GM21360 (cell line): ENCODE measurements around the gene ROBO3.

Source experiments
- ATAC-seq: cut with Tn5 transposase; IDR thresholded peaks from one replicate; pipeline ENCODE4 v1.9.1; 2021; ENCODE audit warnings: mild to moderate bottlenecking, moderate library complexity; ENCODE audit not compliant: unreplicated experiment

Gene ROBO3

DNA sequence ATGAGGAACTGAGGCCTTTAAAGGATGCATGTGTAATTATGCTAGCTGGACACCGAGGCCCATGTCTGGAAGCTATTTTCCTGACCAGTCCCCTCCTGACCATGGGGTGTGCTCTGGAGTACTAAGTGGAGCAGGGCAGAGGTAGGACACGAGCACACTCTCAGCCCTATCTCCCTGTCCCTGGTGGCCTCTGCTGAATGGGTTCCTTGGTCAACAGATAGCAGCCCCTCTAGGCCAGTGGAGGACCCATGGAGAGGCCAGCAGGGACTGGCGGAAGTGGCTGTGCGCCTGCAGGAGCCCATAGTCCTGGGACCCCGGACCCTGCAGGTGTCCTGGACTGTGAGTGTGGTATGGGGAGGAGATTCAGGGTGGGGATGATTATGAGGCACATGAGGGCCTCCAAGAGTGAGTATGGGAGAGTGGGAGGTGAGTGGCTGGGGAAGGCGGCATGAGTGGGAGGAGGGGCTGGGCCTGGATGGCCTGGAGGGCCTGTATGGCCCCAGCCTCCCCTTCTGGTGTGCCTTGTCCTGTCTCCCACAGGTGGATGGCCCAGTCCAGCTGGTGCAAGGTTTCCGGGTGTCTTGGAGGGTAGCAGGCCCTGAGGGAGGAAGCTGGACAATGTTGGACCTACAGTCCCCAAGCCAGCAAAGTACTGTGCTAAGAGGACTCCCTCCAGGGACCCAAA lies 9.5 kb downstream of the ROBO3 start:
- ATAC-seq, result no peak

DNA sequence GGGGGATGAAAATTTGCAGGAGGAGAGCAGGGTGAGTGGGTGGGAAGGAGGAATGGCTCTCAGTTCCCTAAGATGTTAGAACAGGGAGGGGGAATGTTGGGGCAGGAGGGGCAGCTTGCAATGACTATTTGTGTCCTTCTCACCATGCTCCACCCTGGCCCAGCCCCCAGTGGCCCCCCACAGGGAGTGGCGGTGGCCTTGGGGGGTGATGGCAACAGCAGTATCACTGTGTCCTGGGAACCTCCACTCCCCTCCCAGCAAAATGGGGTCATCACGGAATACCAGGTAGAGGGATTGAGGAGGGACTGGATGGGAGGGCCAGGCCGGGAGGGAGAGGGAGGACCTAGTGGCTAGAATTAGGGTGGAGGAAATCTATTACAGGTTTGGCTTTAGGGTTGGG lies 10.2 kb downstream of the ROBO3 start:
- ATAC-seq, result no peak

DNA sequence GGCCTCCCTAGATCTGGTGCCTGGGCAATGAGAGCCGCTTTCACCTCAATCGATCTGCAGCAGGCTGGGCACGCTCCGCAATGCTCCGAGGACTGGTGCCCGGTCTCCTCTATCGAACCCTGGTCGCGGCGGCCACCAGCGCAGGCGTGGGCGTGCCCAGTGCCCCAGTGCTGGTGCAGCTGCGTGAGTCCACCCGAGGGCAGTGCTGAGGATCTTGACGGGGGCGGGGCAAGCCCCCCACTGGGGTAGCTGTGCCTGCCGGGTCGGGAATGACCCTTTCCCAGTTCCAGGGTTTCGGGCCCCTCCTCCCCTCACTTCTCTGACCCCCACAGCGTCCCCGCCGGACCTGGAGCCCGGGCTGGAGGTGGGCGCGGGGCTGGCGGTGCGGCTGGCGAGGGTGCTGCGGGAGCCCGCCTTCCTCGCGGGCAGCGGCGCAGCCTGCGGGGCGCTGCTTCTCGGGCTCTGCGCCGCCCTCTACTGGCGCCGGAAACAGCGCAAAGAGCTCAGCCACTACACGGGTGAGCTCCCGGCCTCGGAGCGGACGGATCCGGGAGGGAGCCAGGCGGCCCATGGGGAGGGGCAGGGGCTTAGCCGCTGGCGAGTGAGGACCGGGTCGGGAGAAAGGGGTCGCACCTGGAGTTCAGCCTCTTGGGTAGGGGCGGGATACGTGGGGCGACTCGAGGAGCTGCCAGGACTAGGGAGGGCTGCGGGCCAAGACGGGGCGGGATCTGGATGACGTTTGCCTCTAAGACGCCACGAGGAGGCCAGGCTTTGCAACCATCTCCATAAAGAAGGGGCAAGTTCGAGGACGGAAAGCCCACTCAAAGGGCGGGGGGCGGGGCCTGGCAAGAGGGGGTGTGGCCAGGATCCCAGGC lies 10.9 kb downstream of the ROBO3 start:
- peak; percentile 94 for ATAC-seq

DNA sequence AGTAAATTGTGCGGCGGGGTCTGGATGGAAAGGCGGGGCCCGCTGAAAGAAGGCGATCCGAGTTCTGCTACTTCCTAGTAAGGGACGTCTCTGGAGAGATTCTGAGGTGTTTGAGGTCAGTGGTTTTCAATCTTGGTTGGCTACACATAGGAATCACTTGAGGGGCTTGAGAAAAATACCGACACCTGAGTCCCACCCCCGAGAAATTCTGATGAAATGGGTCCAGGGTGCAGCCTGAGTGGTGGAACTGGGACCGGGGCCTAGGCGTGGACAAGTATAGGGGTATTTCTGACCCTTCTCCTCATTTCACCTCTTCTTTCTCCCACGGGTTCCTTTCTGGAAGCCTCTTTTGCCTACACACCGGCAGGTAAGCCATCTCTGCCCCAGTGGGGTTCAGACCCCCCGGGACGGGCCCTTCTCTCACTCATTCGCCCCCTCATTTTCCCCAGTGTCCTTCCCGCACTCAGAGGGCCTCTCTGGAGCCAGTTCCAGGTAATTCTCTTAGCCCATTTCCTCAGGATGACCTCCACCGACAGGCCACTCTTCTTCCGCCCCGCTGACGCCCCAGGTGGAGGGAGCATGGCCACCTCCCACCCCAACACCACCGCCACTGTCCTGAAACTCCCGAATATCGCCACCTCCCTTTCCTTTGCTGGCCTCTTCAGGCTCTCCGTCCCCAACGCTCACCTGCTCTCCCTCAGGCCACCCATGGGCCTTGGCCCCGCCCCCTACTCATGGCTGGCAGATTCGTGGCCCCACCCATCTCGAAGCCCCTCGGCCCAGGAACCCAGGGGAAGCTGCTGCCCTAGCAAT lies 11.8 kb downstream of the ROBO3 start:
- no peak for ATAC-seq

DNA sequence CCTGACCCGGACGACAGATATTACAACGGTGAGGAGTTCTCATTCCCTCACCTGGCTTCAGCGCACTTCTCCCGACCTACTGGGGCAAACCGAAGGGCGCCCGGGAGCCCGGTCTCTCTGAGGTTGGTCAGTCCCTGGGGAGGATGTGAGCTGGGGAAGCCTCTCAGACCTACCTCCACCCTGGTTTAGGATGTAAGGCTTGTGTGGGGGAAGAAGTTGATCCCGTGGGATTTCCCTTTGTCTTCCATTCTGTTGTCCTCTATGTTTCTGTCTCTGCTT lies 12.3 kb downstream of the ROBO3 start:
- ATAC-seq, result no peak

DNA sequence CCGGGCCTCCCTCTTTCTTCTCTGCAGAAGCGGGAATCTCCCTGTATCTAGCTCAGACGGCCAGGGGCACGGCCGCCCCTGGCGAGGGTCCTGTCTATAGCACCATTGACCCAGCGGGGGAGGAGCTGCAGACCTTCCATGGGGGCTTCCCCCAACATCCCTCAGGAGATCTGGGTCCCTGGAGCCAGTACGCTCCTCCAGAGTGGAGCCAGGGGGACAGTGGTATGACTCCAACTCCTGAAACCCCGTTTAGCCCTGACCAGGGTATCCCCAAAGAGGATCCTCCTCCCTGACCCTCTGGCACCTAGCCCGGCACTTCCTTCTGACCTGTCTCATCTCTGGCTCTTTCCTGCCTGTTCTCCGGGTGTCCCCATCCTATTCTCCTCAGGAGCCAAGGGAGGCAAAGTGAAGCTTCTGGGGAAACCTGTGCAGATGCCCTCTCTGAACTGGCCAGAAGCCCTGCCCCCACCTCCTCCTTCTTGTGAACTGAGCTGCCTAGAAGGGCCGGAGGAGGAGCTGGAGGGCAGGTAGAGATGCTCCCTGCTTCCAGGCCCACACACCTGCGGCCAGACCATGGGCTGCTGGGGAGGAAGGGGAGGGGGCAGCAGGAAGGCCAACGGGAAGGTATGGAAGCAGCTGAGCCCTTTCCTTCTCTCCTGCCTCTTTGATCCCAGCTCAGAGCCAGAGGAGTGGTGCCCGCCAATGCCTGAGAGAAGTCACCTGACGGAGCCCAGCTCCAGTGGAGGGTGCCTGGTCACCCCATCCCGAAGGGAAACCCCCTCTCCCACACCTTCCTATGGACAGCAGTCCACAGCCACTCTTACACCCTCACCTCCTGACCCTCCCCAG lies 12.9 kb downstream of the ROBO3 start:
- ATAC-seq, result no peak

DNA sequence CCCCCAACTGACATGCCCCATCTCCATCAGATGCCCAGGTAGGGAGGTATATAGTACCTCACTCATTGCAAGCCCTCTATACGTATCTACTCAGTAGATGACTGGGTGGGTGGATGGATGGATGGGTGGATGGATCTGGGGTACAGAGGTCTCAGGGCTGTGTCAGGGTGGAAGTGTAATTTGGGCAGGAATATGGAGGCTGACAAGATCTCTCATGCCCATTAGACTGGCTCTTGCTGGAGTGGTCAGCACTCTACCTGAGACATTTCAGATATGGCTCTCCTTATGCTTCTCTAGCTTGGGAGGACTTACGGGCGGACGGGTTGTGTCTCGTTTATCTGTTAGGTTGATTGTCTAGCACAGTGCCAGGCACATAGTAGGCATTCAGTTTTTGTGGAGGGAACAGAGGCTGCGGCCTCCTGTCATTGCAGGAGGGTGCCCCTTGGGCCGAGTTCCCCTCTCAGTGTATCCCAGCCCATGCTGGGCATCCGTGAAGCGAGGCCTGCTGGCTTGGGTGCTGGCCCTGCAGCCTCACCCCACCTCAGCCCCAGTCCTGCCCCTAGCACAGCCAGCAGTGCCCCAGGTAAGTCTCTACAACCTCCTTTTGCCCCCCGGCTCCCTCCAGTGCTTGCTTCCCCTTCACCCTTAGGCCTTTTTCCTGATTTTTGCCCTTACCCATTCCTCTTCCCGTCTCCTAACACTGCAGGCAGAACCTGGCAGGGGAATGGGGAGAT lies 13.7 kb downstream of the ROBO3 start:
- ATAC-seq, result no peak

DNA sequence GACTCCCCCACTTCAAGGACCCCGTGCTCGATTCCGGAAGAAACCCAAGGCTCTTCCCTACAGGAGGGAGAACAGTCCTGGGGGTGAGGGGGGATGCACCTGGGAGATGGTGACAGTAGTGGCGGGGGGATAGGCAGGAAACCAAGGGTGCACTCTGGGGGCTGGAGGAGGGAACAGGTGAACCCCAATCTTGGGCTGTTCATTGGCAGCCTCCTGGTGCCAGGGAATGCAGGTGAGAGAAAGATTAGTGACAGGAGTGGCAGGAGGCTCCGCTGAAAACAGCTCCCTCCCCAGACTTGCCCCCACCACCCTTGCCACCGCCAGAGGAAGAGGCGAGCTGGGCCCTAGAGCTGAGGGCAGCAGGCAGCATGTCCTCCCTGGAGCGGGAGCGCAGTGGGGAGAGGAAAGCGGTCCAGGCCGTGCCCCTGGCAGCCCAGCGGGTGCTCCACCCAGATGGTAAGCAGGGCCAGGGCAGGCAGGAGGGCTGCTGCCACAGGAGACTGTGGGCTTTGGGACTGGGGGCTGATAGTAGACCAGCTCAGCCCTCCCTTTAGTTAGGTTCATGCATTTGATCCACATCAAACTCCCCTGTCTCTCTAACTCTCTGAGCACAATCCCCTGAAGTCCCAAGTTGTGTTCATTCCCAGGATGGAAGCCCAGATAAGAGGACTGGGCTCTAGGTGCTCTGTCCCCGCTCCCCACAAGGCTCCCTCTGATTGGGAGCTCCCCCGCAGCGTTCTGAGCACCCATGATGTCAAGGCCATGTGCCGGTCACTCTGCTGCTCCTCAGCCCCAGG lies 14.5 kb downstream of the ROBO3 start:
- ATAC-seq, result no peak

DNA sequence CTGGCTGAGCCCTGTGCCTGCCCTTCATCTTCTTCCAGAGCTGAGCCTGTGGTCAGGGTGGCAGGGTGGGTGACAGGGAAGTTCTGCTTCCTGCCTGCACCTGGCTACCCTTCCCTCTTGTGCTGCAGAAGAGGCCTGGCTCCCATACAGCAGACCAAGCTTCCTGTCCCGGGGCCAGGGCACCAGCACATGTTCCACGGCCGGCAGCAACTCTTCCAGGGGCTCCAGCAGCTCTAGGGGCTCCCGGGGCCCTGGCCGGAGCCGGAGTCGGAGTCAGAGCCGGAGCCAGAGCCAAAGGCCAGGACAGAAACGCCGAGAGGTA lies 15.0 kb downstream of the ROBO3 start:
- no peak for ATAC-seq

DNA sequence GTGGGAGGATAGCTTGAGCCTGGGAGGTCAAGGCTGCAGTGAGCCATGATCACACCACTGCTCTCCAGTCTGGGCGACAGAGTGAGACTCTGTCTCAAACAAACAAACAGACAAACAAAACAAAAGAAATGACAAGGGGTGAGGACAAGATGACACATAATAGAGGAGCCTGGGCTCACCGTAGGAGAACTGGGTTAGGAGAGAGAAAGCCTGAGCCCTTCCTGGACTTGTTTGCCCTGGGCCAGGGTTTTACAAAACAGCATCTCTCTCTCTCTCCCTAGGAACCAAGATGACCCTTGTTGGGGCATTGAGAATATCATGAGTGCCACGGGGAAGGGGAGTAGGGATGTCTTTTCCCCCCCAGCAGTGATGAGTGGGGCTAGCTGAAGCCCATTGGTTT lies 15.7 kb downstream of the ROBO3 start:
- ATAC-seq, result no peak

DNA sequence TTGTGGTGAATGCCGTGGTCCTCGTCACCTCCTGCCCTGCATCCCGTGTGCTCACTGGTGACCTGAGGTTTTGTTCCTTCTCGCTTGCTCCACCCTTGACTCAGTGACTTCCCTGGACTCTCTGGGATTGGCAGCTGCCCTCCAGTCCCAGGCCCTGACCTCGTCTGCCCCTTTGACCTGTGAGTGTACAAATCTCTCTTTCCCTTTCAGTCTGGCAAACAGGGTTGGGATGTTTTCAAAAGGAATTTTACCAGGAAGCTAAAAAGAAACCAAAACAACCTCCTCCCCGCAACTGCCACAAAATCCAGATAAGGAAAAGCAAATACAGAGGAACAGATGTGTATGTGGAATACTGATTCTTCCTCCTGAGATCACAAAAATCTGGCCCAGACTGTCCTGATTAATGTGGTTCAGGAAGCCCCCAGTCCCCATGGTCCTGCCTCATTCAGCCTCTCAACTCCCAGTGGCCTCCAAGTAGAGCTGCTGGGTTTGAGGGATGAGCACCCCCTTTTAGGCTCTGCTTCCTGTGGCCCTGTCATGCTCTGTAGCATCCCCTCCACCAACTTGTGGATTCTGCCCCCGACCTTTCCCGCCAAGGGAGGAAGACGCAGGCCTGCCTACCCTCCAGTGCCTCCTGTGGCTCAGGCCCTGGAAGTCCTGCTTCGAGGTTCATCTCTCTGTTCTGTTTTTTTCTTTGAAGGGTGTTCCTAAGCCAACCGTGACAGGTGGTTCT lies 17.3 kb downstream of the ROBO3 start:
- ATAC-seq, result no peak

DNA sequence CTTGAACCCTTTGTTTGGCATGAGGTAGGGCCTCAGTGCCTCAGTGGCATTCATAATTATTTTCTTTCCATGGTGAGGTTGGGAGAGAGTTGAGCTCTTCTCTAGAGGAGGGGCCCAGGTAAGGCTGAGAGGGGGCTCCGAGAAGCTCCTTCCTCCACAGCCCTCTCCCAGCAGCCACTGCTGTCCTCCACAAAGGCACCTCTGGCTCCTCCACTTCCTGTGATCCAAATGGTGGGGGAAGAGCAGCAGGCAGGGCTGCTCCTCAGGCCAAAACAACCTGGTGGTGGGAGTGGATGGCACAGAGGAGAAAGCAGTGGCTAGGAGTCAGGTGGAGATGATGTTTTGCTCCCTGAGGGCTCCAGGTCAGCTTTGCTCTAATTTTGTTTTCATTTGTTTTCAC lies 19.1 kb downstream of the ROBO3 start:
- ATAC-seq, result no peak

DNA sequence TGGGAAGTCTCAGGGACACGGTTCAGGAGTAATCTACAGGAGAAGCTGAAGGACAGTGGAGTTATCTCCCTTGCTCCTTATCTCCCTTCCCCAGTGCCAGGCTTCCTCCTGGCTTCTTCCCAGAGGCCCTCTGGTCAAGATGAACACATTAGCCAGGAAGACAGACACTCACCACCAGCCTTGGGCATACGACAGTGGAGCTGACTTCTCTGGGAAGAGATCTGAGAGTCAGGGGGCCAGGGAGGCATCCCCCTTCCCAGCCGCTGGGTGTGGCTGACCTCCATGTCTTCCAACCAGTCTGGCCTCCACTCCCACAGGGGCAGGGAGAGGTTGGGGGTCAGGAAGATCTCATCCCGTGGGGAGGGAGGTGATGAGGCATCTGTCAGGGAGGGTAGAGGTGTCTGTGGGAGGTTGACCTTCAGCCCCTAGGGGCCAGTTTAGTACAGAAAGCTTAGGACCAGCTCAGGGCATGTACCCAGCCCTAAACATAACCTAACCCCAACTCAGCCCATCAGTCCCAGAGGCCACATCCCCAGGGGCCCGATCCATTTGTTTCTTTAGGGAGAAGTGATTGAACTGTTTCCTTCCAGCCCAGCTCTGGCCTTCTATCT lies 19.7 kb downstream of the ROBO3 start:
- no peak for ATAC-seq

DNA sequence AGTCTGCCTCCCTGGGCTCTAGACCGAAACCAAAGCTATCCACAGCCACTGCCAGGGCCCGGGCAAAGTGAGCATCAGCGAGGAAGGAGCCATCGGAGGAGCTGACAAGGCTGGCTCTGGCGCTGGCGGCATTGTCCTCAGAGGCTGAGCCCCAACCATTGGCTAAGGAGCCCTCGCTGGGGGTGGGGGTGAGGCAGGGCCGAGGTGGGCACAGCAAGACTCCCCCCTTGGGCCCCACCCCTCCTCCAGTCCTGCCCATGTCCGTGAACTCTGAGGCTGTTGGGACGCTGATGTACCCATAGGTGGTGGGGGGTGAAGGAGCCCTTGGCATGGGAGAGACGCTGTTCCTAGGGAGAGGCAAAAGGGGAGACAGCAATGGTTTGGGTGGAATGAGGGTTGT lies 21.2 kb downstream of the ROBO3 start:
- ATAC-seq, result no peak

DNA sequence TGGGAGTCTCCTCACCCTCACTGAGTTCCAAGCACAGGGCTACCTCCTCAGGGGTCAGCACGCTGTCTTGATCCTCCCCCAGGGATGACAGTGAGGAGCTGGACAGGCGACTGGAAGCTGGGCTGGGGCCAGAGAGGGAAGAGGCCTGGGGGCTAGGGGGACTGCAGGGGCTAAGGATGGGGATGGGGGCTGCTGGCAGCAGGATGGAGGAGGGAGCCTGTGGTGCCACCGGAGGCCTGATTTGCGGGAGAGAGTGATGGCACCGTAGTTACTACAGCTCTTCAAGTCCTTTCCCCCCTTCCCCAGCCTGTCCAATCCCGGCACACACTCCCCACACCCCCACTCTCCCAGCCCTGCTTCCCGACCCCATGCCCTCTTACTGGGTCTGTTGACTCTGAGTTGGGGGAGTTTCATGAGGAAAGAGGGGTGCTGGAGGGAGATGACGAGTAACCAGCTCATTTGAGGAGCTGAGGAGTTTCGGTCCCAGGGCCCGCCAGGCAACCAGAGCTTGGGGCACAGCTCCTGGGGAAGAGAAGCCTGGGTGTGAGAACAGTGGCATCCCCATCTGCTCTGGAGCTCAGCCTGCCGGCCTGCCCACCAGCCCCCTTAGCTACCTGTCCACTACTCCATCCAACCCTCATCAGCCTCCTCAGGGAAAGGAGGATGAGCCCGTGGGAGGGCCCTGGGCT lies 21.9 kb downstream of the ROBO3 start:
- no peak for ATAC-seq

DNA sequence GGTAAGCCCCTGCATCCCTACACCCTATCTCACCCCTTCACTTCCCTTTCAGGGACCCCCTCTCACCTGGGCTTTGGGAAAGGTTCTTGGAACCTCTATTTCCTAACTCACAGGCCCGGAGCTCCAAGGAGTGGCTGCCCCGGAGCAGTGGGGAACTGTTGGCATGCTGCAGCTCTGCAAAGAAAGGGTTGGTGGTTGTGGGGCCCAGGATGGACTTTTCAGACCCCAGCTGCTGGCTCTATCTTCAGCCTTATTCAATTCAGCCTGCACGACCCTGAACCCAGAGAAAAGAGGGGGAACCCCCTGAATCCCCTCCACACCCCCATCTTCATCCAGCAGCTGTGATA lies 22.4 kb downstream of the ROBO3 start:
- ATAC-seq, result no peak

DNA sequence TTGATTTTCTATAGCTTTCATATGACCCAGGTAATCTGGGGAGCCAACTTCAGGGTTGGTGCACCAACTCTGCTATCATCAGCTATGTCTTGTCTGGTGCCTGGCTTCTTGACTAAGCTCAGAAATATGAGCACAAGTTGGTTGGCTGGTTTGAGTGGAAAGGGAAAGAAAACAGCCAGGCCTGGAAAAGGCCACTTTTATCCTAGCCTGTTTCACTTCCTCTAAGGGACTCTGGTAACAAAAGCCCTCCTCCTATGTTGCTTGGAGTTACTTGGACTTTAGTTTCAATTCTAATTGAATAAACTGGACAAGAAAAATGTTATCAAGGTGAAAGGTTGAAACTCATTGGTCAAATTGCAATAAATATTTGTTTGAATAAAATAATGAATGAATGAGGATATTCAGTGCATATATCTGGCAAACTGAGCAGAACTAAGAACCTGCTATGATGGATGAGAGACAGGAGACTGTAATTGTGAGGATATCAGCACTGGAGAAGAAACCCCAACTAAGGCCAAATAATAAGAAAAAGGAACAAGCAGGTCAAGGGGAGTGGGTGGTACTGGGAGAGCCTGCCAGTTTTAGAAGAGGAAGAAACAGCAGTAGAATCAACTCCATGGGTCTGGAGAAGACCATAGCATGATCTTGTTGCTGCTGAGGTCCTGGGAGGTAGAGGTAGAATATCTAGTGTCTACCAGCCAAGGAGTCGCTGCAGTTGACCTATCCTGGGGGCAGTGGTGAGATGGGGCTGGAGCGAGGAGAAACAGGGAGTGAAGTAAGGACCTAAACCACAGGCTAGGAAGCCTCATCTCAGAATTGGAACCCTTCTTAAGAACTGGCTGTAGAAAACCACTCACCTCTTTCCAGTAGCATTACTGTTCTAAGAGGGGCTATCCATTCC lies 24.2 kb downstream of the ROBO3 start:
- no peak for ATAC-seq
